GM12878 (cell line): ENCODE measurements around the gene MDGA2. TPM values are rescaled to one million over a fixed set of nuclear protein-coding genes. Genes with fewer than 3 reads are reported as not detected.

ENCODE experiments used
- ATAC-seq: fragments of 200-7000 bp; cut with Tn5 transposase; 3 replicates; pipeline ENCODE4 v1.9.1; 2020; ENCODE audit warnings: mild to moderate bottlenecking, moderate library complexity
- BruUV-seq: library from RNA; stranded (reverse); fragments of 400-500 nt; replicated peaks from 2 replicates; lab custom pipeline; 2021; lab: Mats Ljungman, UMichigan
- CTCF ChIA-PET: fragments of 300-600 bp; sonication (Branson Sonifier 250); formaldehyde crosslinking; extraction: SDS; loops from one replicate; lab custom pipeline; 2021; ENCODE audit warnings: inconsistent platforms; lab: Yijun Ruan, JAX
- POLR2A ChIA-PET: fragments of 350-600 bp; formaldehyde crosslinking; extraction: SDS; loops from one replicate; lab custom pipeline; 2021; ENCODE audit warnings: inconsistent platforms; lab: Charles Lee
- RAD21 ChIA-PET: fragments of 300-600 bp; sonication (Branson Sonifier 250); formaldehyde crosslinking; loops from one replicate; lab custom pipeline; 2023; ENCODE audit warnings: antibody characterized with exemption; ENCODE audit not compliant: unreplicated experiment; lab: Charles Lee
- SMC1A ChIA-PET: fragments of 300-600 bp; sonication (Branson Sonifier 250); formaldehyde crosslinking; loops from one replicate; lab custom pipeline; 2023; ENCODE audit not compliant: unreplicated experiment, uncharacterized antibody; lab: Charles Lee
- DNase-seq: peaks from one replicate; pipeline ENCODE4 v3.0.0-alpha.2; 2011; ENCODE audit warnings: low read depth, low spot score
- FAIRE-seq: peaks from 3 replicates; lab custom pipeline; 2011; peaks lifted over from hg19 to GRCh38; lab: Jason Lieb, UNC
- H2AFZ ChIP-seq: 2 replicates; pipeline ENCODE4 v1.6.0; 2011; ENCODE audit warnings: low read depth, low read length, control low read depth; ENCODE audit not compliant: control insufficient read depth
- H3K27ac ChIP-seq: 2 replicates; pipeline ENCODE4 v1.5.1; 2011; ENCODE audit warnings: control low read depth; ENCODE audit not compliant: control insufficient read depth, insufficient read depth
- H3K27me3 ChIP-seq, 2 experiments: replicated peaks in 1 of 2; 2 replicates each; pipeline versions ENCODE4 v1.6.0 to v1.6.1; 2011; ENCODE audit warnings: low read length in 1 of 2; ENCODE audit not compliant: control insufficient read depth in 2 of 2, insufficient read depth in 2 of 2
- H3K36me3 ChIP-seq, 2 experiments: 2 replicates each; pipeline ENCODE4 v1.5.1; 2011; ENCODE audit warnings: low read length in 1 of 2; ENCODE audit not compliant: control insufficient read depth in 2 of 2, insufficient read depth in 2 of 2
- H3K4me1 ChIP-seq: 2 replicates; pipeline ENCODE4 v1.6.1; 2011; ENCODE audit warnings: mild to moderate bottlenecking, low read length, moderate library complexity, mixed read lengths; ENCODE audit not compliant: control insufficient read depth, insufficient read depth
- H3K4me2 ChIP-seq: 2 replicates; pipeline ENCODE4 v1.6.0; 2011; ENCODE audit warnings: control low read depth; ENCODE audit not compliant: control insufficient read depth, insufficient read depth
- H3K4me3 ChIP-seq: fragments of 200-600 bp; sonication (generic); 2 replicates; pipeline ENCODE4 v1.5.1; 2016
- H3K79me2 ChIP-seq: 2 replicates; pipeline ENCODE4 v1.6.0; 2011; ENCODE audit warnings: low read length; ENCODE audit not compliant: control insufficient read depth, insufficient read depth
- H3K9ac ChIP-seq: 2 replicates; pipeline ENCODE4 v1.8.0; 2011; ENCODE audit warnings: low read length, control low read depth, mixed read lengths; ENCODE audit not compliant: control insufficient read depth, insufficient read depth
- H3K9me3 ChIP-seq: replicated peaks from 3 replicates; pipeline ENCODE4 v1.5.1; 2011; ENCODE audit warnings: mild to moderate bottlenecking, low read length; ENCODE audit not compliant: control insufficient read depth, insufficient read depth
- H4K20me1 ChIP-seq: 2 replicates; pipeline ENCODE4 v1.6.0; 2011; ENCODE audit not compliant: control insufficient read depth, insufficient read depth
- ATF7 ChIP-seq: fragments of 450-650 bp; IDR thresholded peaks from 2 replicates; pipeline ENCODE4 v1.6.1; 2016; ENCODE audit warnings: low read depth, mild to moderate bottlenecking
- DPF2 ChIP-seq: fragments of 450-650 bp; IDR thresholded peaks from 2 replicates; pipeline ENCODE4 v1.6.1; 2017; ENCODE audit warnings: mild to moderate bottlenecking
- JUND ChIP-seq: IDR thresholded peaks from 2 replicates; pipeline ENCODE4 v1.6.1; 2012; ENCODE audit warnings: low read depth, mild to moderate bottlenecking, low read length, improper control_type of control experiment, moderate library complexity
- LARP7 ChIP-seq: fragments of 450-650 bp; IDR thresholded peaks from 2 replicates; pipeline ENCODE4 v1.6.1; 2017; ENCODE audit warnings: mild to moderate bottlenecking
- MYC ChIP-seq: IDR thresholded peaks from 2 replicates; pipeline ENCODE4 v1.6.1; 2011; ENCODE audit warnings: mild to moderate bottlenecking, low read length, moderate library complexity, inconsistent platforms; ENCODE audit not compliant: insufficient read depth, insufficient replicate concordance, insufficient read length, severe bottlenecking
- NR2C2 ChIP-seq: IDR thresholded peaks from 2 replicates; pipeline ENCODE4 v1.6.1; 2011; ENCODE audit warnings: borderline replicate concordance, low read depth; ENCODE audit not compliant: control insufficient read depth, insufficient read length
- PRDM15 ChIP-seq: fragments of 450-650 bp; formaldehyde crosslinking; IDR thresholded peaks from 2 replicates; pipeline ENCODE4 v1.4.0; 2020; ENCODE audit warnings: mild to moderate bottlenecking, moderate library complexity
- RCOR1 ChIP-seq: conservative IDR thresholded peaks from 2 replicates; pipeline ENCODE4 v1.6.1; 2012; ENCODE audit warnings: low read depth, low read length, improper control_type of control experiment
- SIX5 ChIP-seq: IDR thresholded peaks from 2 replicates; pipeline ENCODE4 v1.6.1; 2011; ENCODE audit warnings: mild to moderate bottlenecking, low read depth, low read length, moderate library complexity; ENCODE audit not compliant: severe bottlenecking
- STAT1 ChIP-seq: fragments of 450-650 bp; conservative IDR thresholded peaks from 2 replicates; pipeline ENCODE4 v1.6.1; 2014; ENCODE audit warnings: antibody characterized with exemption, mild to moderate bottlenecking
- TARDBP ChIP-seq: IDR thresholded peaks from 2 replicates; pipeline ENCODE4 v1.6.1; 2016; ENCODE audit warnings: borderline replicate concordance
- TCF3 ChIP-seq: IDR thresholded peaks from 2 replicates; pipeline ENCODE4 v1.6.1; 2012; ENCODE audit warnings: low read depth, mild to moderate bottlenecking, low read length, borderline replicate concordance; ENCODE audit not compliant: insufficient read depth
- ZZZ3 ChIP-seq: IDR thresholded peaks from 2 replicates; pipeline ENCODE4 v1.6.1; 2011; ENCODE audit warnings: low read depth; ENCODE audit not compliant: control insufficient read depth, insufficient read length
- WGBS: methylation state at CpG from one replicate; pipeline ENCODE4 v1.1.6; 2016; ENCODE audit warnings: low lambda C conversion rate; ENCODE audit not compliant: insufficient replicate concordance, insufficient coverage; ENCODE audit errors: missing lambda C conversion rate; 5-methylcytosine and 5-hydroxymethylcytosine counted together
- in situ Hi-C: fragments of 300-500 bp; cut with MboI; formaldehyde crosslinking; loops from 9 replicates; pipeline ENCODE4 v1.14.3; 2018; ENCODE audit warnings: mixed read lengths
- intact Hi-C: fragments of 100-400 bp; cut with micrococcal nuclease; formaldehyde crosslinking; loops from one replicate; pipeline ENCODE4 v1.14.2; 2022; ENCODE audit not compliant: unreplicated experiment
- polyA plus RNA-seq, 11 experiments: library from polyadenylated mRNA; depleted of rRNA in 4 of 11; unstranded in 6 of 11; stranded (reverse) in 5 of 11; fragments of >200 nt; fragmentation: Nextera tagmentation in 4 of 11; fragmentation: Illumina TruSeq in 1 of 11; extraction: Ambion mirVana in 4 of 11; extraction: Trizol in 1 of 11; gene quantifications; 1 replicate in 1 of 11; 2 replicates in 10 of 11; pipeline versions ENCODE4 v1.2.1 to v1.2.3, GENCODE V29; 2011 to 2016; ENCODE audit warnings: inconsistent platforms in 2 of 11, missing spikeins in 2 of 11, low read depth in 1 of 11
- total RNA-seq, 4 experiments: library from RNA; depleted of rRNA in 3 of 4; stranded (reverse); fragments of >200 nt in 3 of 4; fragmentation: Illumina TruSeq in 1 of 4; extraction: Trizol in 1 of 4; gene quantifications; 2 replicates each; pipeline versions ENCODE4 v1.2.1 to v1.2.3, GENCODE V29; 2013 to 2021
- TF ChIP-seq, protein P1 (sequence below): fragments of 450-650 bp; IDR thresholded peaks from 2 replicates; pipeline ENCODE4 v1.6.1; 2016; ENCODE audit warnings: mild to moderate bottlenecking
- TF ChIP-seq, protein P2 (sequence below): fragments of 150-350 bp; IDR thresholded peaks from 2 replicates; pipeline ENCODE4 v1.6.1; 2016; ENCODE audit warnings: low read depth, low read length

MDGA2 gene
- total and polyA plus RNA-seq, 10 of the 15 experiments (the other 5 are each of a cell fraction or from before 2014, with no cell fraction given): not detected

GRCh38 chr14:47060050-47060449, 615.4 kb downstream of the MDGA2 start:
- Histone ChIP-seq H4K20me1 (no peaks in the 10 kb centered on the region), H3K36me3 (no peaks in the 10 kb centered on the region), H3K4me1 (no peaks in the 10 kb centered on the region), H3K9me3 (no peaks in the 10 kb centered on the region), H3K79me2 (no peaks in the 10 kb centered on the region), H3K4me3 (no peak overlapping the region), H3K27me3 (no peaks in the 10 kb centered on the region), H3K27ac (no peak overlapping the region), H2AFZ (no peak overlapping the region), H3K4me2 (no peak overlapping the region), H3K9ac (no peak overlapping the region)
- intact Hi-C loops (no loop called here), in situ Hi-C loops (no loop called here)
- no peak for FAIRE-seq
- ChIA-PET POLR2A (no interaction called here), CTCF (interaction anchor here (1.5 kb wide), 1 partner anchor 17 kb away, joined by 3 read pairs; no protein-coding TSS in a partner anchor), RAD21 (no interaction called here), SMC1A (no interaction called here)
- no peak for ATAC-seq
- 2% methylated on average over 3 of the region's 3 CpGs for WGBS
- DNase-seq: no peak
- no TSS peak for BruUV-seq
- TF ChIP-seq NR2C2 (no peak), STAT1 (no peak), LARP7 (no peak), TARDBP (no peak), SIX5 (no peak), RCOR1 (no peak), ZZZ3 (no peak), MYC (no peak), DPF2 (no peak), PRDM15 (CRISPR knock-in tag) (no peak), ATF7 (no peak), JUND (no peak), TCF3 (no peak)
- TF ChIP-seq, protein P1, sequence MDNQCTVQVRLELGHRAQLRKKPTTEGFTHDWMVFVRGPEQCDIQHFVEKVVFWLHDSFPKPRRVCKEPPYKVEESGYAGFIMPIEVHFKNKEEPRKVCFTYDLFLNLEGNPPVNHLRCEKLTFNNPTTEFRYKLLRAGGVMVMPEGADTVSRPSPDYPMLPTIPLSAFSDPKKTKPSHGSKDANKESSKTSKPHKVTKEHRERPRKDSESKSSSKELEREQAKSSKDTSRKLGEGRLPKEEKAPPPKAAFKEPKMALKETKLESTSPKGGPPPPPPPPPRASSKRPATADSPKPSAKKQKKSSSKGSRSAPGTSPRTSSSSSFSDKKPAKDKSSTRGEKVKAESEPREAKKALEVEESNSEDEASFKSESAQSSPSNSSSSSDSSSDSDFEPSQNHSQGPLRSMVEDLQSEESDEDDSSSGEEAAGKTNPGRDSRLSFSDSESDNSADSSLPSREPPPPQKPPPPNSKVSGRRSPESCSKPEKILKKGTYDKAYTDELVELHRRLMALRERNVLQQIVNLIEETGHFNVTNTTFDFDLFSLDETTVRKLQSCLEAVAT: no peak
- TF ChIP-seq, protein P2, sequence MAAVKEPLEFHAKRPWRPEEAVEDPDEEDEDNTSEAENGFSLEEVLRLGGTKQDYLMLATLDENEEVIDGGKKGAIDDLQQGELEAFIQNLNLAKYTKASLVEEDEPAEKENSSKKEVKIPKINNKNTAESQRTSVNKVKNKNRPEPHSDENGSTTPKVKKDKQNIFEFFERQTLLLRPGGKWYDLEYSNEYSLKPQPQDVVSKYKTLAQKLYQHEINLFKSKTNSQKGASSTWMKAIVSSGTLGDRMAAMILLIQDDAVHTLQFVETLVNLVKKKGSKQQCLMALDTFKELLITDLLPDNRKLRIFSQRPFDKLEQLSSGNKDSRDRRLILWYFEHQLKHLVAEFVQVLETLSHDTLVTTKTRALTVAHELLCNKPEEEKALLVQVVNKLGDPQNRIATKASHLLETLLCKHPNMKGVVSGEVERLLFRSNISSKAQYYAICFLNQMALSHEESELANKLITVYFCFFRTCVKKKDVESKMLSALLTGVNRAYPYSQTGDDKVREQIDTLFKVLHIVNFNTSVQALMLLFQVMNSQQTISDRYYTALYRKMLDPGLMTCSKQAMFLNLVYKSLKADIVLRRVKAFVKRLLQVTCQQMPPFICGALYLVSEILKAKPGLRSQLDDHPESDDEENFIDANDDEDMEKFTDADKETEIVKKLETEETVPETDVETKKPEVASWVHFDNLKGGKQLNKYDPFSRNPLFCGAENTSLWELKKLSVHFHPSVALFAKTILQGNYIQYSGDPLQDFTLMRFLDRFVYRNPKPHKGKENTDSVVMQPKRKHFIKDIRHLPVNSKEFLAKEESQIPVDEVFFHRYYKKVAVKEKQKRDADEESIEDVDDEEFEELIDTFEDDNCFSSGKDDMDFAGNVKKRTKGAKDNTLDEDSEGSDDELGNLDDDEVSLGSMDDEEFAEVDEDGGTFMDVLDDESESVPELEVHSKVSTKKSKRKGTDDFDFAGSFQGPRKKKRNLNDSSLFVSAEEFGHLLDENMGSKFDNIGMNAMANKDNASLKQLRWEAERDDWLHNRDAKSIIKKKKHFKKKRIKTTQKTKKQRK: no peak
